RWPE1 (cell line): Measurements from ENCODE around the gene WSCD2.

Experiments used
- CTCF ChIA-PET: fragments of 350-600 bp; sonication (Branson Sonifier 250); formaldehyde crosslinking; extraction: SDS; loops from one replicate; lab custom pipeline; 2021; lab: Yijun Ruan, JAX
- POLR2A ChIA-PET: fragments of 400-600 bp; formaldehyde crosslinking; extraction: SDS; loops from one replicate; lab custom pipeline; 2020; ENCODE audit warnings: antibody characterized with exemption; ENCODE audit not compliant: low non-redundant PET; lab: Yijun Ruan, JAX
- DNase-seq: peaks from one replicate; pipeline ENCODE4 v3.0.0; 2012; ENCODE audit warnings: low spot score
- H3K27ac ChIP-seq: fragments of 450-650 bp; 2 replicates; pipeline ENCODE4 v1.5.1; 2017
- TF ChIP-seq, protein P1 (sequence below): fragments of 450-650 bp; conservative IDR thresholded peaks from 2 replicates; pipeline ENCODE4 v1.5.1; 2017; ENCODE audit warnings: low read depth, mild to moderate bottlenecking

The WSCD2 gene

DNA sequence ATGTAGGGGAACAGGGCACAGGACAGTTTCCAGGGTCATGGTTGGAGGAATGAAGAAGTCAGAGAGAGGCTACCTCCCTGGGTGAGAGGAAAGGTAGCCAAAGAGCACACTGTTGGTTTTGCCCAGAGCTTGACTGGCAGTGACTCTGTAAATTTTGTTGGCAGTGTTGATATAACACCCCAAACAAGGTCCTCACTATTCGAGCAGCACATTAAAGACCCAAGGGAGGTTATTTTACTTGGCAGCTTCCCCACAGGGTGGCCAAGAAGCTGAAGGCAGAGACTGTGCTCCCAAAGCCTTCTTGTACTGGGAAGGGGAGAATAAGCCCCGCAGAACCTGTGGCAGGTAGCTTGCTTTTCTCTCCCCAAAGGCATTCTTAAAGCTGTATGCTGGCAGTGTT lies 40.6 kb downstream of the WSCD2 start:
- ChIA-PET CTCF (interaction anchor here (0.9 kb wide), 1 partner anchor 25 kb away, joined by 3 read pairs; no protein-coding TSS in a partner anchor), POLR2A (no interaction called here)
- no peak overlapping the region for H3K27ac ChIP-seq
- DNase-seq, result no peak
- TF ChIP-seq, protein P1, sequence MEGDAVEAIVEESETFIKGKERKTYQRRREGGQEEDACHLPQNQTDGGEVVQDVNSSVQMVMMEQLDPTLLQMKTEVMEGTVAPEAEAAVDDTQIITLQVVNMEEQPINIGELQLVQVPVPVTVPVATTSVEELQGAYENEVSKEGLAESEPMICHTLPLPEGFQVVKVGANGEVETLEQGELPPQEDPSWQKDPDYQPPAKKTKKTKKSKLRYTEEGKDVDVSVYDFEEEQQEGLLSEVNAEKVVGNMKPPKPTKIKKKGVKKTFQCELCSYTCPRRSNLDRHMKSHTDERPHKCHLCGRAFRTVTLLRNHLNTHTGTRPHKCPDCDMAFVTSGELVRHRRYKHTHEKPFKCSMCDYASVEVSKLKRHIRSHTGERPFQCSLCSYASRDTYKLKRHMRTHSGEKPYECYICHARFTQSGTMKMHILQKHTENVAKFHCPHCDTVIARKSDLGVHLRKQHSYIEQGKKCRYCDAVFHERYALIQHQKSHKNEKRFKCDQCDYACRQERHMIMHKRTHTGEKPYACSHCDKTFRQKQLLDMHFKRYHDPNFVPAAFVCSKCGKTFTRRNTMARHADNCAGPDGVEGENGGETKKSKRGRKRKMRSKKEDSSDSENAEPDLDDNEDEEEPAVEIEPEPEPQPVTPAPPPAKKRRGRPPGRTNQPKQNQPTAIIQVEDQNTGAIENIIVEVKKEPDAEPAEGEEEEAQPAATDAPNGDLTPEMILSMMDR, result no peak

DNA sequence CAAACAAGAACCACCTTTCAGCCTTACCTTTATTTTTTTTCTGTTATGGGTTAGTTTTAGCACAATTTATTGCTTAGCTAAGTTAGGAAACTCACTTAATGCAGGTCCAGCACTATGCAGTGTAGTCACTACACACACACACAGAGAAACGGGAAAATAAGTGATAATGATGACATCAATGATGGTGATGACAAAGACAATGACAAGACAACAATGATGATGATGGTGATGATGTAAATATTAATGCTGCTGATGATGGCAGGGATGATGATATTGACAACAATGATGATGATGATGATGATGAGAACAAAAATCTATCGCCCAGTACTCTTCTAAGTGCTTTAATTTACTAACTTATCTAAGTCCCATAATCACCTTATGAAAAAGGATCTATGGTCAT lies 41.1 kb downstream of the WSCD2 start:
- H3K27ac ChIP-seq, result no peak overlapping the region
- TF ChIP-seq, protein P1, result no peak
- no peak for DNase-seq
- POLR2A ChIA-PET, result no interaction called here
- CTCF ChIA-PET, result interaction anchor here (0.9 kb wide), 1 partner anchor 24 kb away, joined by 3 read pairs; no protein-coding TSS in a partner anchor

DNA sequence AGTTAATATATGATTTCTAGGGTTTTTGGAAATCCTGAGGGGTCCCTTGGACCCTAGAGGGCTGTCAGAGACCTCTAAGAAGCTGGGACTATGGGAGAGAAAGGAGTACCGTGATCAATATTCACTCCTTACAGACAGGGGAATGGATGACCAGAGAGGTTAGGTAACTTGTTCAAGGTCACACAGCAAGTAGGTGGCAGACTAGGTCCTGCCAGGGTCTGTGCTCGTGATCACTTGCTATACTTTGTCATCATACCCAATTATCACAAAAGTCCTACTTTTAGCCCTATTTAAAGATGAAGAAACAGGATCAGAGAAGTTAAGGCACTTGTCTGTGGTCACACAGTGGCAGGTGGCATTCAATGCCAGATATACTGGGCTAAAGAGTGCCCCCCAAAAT lies 42.9 kb downstream of the WSCD2 start:
- POLR2A ChIA-PET, result no interaction called here
- DNase-seq, result no peak
- CTCF ChIA-PET, result no interaction called here
- TF ChIP-seq, protein P1, result no peak
- H3K27ac ChIP-seq, result no peak overlapping the region

DNA sequence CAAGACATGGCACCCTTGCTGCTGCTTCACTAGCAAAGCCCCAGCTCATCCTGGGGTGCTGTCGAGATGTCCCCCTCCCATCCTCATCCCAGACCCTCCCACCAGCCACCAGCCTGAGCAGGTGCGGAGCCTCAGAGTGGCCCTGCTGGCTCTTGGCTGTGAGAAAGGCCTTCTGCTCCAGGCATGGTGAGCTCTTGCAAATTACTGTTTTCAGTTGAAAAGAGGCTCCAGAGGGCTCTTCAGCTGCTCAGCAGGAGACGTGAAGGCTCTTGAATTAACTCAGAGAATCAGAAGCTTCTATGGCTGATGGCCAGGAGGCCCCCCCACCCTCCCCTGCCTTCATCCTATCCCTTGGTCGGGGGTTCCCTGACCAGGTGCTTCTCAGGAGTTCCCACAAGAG lies 44.1 kb downstream of the WSCD2 start:
- ChIA-PET CTCF (interaction anchor here (0.5 to 0.8 kb wide), 2 partner anchors 284 to 357 kb away, joined by 3 read pairs; no protein-coding TSS in a partner anchor), POLR2A (no interaction called here)
- DNase-seq, result no peak
- no peak overlapping the region for H3K27ac ChIP-seq
- TF ChIP-seq, protein P1, result no peak

DNA sequence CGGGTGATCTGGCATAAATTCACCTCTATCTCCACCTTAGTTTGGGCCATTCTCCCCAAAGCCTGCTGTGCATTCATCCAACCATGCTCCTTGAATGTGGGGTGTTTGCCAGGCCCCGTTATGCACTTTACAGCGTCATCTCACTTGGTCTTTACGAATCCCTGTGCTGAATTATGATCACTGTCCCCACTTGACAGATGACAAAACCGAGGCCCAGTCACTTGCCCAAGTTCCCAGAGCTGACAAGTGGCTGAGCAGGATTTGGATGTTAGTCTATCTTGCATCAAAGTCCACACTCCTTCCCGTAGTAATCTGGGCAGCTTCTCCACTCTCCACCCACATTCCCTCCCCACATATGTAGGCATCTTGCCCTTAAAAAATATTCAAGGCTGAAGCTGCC lies 44.8 kb downstream of the WSCD2 start:
- ChIA-PET CTCF (no interaction called here), POLR2A (no interaction called here)
- DNase-seq, result no peak
- H3K27ac ChIP-seq, result no peak overlapping the region
- TF ChIP-seq, protein P1, result no peak

DNA sequence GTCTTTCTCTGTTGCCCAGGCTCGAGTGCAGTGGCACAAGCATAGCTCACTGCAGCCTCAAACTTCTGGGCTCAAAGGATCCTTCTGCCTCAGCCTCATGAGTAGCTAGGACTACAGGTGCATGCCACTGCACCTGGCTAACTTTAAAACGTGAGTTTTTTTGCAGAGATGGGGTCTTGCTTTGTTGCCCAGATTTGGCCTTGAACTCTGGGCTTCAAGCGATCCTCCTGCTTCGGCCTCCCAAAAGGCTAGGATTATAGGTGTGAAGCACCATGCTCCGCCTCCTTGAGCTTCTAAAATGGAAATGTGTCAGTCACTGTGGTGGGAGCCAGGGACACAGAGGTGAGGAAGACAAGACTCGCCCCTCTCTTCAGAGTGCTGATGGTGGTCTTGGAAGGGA lies 45.6 kb downstream of the WSCD2 start:
- no peak overlapping the region for H3K27ac ChIP-seq
- POLR2A ChIA-PET, result no interaction called here
- TF ChIP-seq, protein P1, result no peak
- no peak for DNase-seq
- CTCF ChIA-PET, result interaction anchor here (0.7 kb wide), 1 partner anchor 20 kb away, joined by 3 read pairs; no protein-coding TSS in a partner anchor
